ENCODE results near the gene TMEM38A.
A peak's percentile ranks its signal among the peaks of the same experiment; 100 is the strongest.
"Not testable (repeated sequence)": the region's sequence is repeated elsewhere in the genome, so short reads cannot be mapped to it uniquely, and the experiment has no call there.

Gene TMEM38A

GRCh38 chr19:16640951-16641350 lies 20.0 kb upstream of the TMEM38A start:
- DNase-seq: no peak

DNA sequence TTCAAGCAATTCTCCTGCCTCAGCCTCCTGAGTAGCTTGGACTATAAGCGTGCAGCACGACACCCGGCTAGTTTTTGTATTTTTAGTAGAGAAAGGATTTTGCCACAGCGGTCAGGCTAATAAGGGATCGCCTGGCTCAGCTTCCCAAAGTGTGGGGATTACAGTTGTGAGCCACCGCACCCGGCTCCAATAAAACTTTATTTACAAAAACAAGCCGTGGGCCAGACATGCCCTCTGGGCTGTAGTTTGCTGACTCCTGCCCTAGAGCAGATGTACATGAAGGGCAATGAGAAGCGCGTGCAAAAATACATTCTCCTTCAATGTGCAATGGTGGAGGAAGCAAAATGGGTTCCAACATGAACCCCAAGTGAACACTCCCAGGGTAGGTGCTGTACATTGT lies 19.2 kb upstream of the TMEM38A start:
- DNase-seq: no peak

DNA sequence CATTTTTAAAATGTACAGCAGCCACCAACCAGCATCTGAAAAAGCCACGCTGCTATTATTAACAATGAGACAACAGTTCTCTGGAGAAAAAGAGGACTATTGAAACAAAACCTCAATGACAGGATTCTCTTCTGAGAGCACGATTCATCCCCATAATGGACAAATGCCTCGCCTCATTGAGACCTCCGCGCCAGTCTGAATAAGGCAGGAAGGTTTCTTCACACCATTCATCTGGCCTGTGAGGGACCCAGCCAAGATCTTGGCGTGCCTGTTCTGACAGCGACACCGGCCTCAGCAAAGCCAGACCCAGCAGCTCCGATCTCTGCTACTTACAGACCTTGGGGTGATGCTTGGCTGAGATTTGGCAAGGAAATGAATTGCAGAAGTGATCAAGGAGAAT lies 15.8 kb upstream of the TMEM38A start:
- no peak for DNase-seq

GRCh38 chr19:16649734-16650133 lies 11.2 kb upstream of the TMEM38A start:
- DNase-seq: no peak

- no peak for DNase-seq
Observed at GRCh38 chr19:16650821-16651220, 10.1 kb upstream of the TMEM38A start.

GRCh38 chr19:16651421-16652188 lies 9.3 kb upstream of the TMEM38A start:
- DNase-seq: not testable (repeated sequence)

DNA sequence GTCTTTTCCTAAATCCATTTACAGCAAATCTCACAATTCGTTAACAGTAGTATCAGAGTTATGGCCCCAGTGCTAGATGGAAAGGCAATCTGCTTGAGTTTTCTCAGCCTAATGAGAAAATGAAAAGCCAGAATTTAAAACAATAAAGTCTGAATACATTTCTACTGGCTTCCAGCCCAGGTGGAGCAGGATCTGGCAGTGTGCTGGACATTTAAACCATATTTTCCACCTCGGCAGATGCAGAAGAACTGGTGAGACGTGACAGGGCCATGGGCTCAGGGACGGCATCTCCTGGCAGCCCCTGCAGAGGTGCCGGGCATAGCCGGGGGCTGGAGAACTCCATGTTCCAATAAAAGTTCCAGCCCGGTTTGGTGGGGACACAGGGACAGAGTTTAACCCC lies 8.1 kb upstream of the TMEM38A start:
- DNase-seq: no peak

DNA sequence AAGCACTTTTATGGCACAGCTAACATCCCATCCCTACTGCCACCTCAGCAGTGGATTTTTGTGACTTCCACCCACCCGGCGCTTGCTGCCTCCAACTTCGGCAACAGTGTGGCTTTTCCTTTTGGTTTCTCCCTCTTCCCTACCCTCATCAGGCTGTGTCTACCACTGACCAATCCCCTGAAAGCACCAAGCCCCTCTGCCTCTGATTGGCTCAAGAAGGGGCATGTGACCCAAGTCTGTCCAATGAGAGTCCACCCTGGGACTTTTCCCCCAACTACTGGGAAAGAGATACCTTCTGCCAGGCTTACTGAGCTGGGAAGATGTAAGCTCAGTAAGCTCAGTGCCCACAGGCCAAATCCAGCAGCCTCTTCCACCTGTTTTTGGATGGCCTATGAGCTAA lies 6.8 kb upstream of the TMEM38A start:
- no peak for DNase-seq

- DNase-seq: no peak
Observed at GRCh38 chr19:16654627-16655026, 6.3 kb upstream of the TMEM38A start.

- no peak for DNase-seq
Observed at GRCh38 chr19:16655727-16656126, 5.2 kb upstream of the TMEM38A start.

DNA sequence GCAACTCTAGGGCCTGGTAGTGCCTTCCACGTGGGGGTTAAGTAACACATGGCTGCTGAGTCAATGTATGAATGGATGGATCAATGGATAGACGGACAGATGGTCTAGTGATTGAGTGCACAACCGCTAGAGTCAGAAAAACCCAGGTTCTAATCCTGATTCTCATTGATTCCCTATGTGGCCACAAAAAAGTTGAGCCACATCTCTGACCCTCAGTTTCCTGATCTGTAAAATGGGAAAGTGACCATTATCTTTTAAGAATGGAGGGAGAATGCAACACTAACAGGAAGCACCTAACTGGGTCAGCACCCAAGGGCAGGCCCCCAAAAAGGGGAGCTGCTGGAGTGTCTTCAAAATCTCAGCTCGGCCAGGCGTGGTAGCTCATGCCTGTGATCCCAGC lies 3.6 kb upstream of the TMEM38A start:
- DNase-seq: no peak

DNA sequence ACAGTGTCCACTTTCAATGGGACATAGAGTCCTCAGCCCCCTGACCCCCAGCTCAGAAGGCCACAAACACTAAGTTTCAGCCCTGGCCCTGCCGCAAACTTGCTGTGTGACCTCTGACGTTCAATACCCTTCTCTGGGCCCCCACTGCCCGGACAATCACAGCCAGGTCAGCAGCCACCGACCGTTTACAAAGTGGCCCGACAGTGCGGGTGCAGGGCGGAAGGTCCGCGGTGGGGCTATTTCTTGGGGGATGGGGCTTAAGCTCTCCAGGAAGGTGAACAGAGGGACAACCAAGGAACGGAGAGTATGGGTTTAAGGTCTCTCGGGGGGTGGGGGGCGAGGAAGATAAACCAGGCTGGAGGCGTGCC lies 1.5 kb upstream of the TMEM38A start:
- DNase-seq: no peak

- peak; percentile 92 to 98 for DNase-seq
Observed at GRCh38 chr19:16659832-16660708, 869 bp upstream of the TMEM38A start, which contains the start of gene SMIM7. Gene SMIM7, minus strand, starts transcription at chr19:16660144. Its CDS starts 34 bp downstream, at chr19:16660110.

DNA sequence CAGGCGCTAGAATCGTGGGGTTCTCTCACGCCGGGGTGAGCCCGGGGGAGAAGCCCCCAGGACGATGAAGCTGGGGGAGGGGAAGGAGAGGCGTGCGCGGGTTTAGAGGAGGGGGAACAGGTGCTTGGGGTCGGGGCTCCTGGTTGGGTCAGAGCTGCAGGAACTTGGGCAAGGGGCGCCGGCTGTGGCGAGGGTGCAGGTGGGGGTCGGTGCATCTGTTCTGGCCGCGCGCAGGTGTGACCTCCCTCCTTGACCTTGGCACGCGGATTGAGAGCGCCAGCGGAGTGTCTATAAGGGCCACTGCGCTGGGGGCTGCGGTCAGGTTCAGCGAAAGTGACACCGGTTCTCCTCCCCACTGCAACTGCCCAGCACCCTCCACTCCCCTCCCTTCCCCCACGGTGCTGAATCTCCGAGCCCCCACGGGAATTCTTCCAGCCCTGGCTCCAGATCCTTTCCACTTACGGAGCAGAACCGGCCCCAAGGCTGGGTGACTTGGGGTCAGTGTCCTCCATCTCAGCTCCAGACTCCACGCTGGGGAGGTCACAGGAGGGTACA lies 618 bp downstream of the TMEM38A start:
- DNase-seq: no peak

DNA sequence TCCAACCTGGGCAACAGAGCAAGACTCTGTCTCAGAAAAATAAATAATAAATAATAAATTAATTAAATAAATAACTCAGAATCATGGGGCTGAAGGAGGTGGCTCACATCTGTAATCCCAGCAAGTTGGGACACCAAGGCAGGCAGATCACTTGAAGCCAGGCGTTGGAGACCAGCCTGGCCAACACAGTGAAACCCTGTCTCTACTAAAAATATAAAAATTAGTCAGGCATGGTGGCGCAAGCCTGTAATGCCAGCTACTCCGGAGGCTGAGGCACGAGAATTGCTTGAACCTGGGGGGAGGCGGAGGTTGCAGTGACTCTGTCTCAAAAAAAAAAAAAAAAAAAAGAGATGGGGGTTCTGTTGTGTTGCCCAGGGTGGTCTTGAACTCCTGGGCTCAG lies 7.2 kb downstream of the TMEM38A start:
- no peak for DNase-seq

GRCh38 chr19:16668702-16669101 lies 7.8 kb downstream of the TMEM38A start:
- not testable (repeated sequence) for DNase-seq

DNA sequence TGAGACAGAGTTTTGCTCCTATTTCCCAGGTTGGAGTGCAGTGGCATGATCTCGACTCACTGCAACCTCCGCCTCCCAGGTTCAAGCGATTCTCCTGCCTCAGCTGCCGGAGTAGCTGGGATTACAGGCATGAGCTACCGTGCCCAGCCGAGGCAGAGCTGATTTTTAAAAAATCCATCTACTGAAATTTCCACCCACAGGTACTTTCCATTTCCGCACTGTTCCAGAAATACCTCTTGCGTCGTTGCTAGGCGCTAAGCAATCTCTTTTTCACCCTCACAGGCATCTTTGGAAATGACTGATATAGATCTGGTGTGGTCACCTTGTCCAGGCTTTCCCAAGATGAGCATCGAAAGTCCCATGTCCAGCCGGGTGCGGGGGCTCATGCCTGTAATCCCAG lies 9.4 kb downstream of the TMEM38A start:
- DNase-seq: no peak

GRCh38 chr19:16671652-16672274 lies 10.8 kb downstream of the TMEM38A start:
- no peak for DNase-seq

GRCh38 chr19:16673231-16673630 lies 12.3 kb downstream of the TMEM38A start:
- DNase-seq: no peak

DNA sequence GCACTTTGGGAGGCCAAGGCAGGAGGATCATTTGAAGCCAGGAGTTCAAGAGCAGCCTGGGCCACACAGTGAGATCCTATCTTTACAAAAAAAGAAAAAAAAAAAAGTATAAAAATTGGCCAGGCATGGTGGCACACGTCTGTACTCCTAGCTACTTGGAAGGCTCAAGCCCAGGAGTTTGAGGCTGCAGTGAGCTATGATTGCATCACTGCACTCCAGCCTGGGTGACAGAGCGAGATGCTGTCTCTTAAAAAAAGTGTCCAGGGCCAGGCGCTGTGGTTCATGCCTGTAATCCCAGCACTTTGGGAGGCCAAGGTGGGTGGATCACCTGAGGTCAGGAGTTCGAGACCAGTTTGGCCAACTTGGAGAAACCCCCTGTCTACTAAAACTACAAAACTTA lies 12.9 kb downstream of the TMEM38A start:
- not testable (repeated sequence) for DNase-seq

DNA sequence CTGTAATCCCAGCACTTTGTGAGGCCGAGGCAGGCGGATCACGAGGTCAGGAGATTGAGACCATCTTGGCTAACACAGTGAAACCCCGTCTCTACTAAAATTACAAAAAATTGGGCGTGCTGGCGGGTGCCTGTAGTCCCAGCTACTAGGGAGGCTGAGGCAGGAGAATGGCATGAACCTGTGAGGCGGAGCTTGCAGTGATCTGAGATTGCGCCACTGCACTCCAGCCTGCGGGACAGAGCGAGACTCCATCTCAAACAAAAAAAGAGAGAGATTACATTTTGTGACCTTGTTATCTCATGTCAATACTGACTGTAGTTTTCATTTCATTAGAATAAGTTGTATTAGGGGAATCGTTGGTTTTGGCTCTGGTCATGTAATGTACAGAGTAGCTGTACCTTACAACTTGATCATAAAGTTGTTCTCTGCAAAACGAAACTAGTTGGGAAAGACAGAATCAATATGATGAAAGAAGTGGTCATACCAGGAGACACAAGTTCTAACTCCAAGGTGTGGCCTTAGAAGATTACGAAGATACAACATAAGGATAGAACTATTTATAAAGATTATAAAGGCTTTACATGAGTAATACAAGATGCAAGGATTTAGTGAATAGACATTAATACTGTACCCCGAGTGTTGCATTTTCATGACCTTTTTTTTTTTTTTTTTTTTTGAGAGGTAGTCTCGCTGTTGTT lies 15.3 kb downstream of the TMEM38A start:
- no peak for DNase-seq

GRCh38 chr19:16677055-16677454 lies 16.1 kb downstream of the TMEM38A start:
- DNase-seq: no peak

- DNase-seq: no peak
Observed at GRCh38 chr19:16678498-16678897, 17.6 kb downstream of the TMEM38A start.

Measured in SW 1271 (cell line).